Epithelial cell of alveolus of lung (primary cell): ENCODE data around the gene FAM3D. TPM values are rescaled to one million over a fixed set of nuclear protein-coding genes. Genes with fewer than 3 reads are reported as not detected.

Experiments
- total RNA-seq: library from RNA; depleted of rRNA; stranded (reverse); fragments of >200 nt; gene quantifications from 2 replicates; pipeline ENCODE4 v1.2.1, GENCODE V29; 2015

FAM3D gene, protein sequence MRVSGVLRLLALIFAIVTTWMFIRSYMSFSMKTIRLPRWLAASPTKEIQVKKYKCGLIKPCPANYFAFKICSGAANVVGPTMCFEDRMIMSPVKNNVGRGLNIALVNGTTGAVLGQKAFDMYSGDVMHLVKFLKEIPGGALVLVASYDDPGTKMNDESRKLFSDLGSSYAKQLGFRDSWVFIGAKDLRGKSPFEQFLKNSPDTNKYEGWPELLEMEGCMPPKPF
- total RNA-seq = not detected in 2 replicates

DNA sequence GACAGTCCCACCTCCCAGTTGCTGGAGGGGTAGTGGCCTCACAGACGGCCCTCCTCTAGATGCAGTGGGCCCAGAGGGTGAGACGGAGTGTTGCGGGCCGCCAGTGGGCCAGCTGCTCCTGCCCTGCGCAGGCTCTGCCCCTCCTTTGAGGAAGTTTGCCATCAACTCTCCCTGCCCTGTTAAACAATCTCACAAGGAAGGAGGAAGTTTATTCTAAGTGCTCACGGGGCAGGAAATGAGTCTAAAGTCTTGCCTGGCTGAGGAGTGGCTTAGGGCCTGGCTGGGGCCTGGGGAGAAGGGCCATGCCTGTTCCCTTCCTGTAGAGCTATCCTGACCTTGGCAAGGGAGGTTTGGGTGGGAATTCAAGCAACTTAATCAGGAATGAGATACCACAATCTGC, at the start of gene FAM3D:
Gene FAM3D, minus strand, starts transcription at position 92 of the 400 bp plus-strand sequence. CDS start 11,211 bp downstream, outside the sequence.

Other genes with a start within 250 kb of the FAM3D start
- gene PDHB, start 232.9 kb downstream of the FAM3D start, total RNA-seq = 68.0 and 108 TPM in 2 replicates
- gene KCTD6, start 174.7 kb downstream of the FAM3D start, total RNA-seq = 10.0 and 10.9 TPM in 2 replicates
- gene ACOX2, start 129.6 kb downstream of the FAM3D start, total RNA-seq = 3.1 and 9.1 TPM in 2 replicates
- gene FAM107A, start 89.4 kb downstream of the FAM3D start, total RNA-seq = 0.13 and 0.32 TPM in 2 replicates